ENCODE results near the gene CRACR2A.

Gene CRACR2A

DNA sequence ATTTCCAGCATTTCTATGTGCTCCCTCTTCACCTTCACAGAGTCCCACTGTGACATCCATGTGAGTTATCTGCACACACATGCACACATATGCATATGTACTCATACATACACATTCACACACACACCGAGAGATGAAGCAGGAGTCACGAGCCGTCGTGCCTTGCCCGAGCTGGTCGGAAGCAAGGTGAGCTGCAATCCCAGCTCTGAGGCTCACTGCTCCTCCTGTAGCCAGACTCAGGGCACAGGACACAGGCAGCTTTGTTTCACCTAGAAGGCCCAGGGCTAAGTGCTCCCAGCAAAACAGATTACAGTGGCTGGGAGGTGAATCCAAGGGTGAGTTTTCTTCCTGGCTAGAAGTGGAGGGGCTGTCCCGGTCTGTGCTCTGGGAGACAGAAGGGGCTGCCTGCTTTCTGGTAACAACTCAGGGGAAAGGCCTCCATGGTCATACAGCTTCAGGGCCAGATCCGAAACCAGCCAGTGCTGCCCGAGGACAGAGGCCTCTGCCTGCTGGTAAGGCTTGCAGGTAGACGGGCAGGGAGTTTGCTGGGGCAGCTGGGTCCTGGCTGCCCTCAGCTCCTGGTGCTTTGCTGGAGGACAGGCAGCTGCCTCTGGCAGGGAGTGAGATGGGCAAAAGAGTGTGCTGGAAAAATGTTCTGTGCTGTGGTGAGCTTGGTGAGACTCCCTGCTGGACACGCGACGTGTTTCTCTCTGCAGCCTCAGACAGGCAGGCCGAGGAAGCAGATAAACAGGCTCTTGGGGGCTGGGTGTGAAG is 123.7 kb downstream of the CRACR2A start:
- Histone ChIP-seq H3K79me2 (ENCODE audit: low read length) (no peaks in the 10 kb centered on the region), H3F3A (ENCODE audit: insufficient read depth, low read length) (no peaks in the 10 kb centered on the region), H3K4me2 (ENCODE audit: low read depth, low read length) (no peak overlapping the region), H3K4me1 (ENCODE audit: low read length) (no peaks in the 10 kb centered on the region), H3K27ac (ENCODE audit: low read length) (no peak overlapping the region), H3K36me3 (replicated peaks; ENCODE audit: insufficient read depth, low read length) (no peaks in the 10 kb centered on the region), H3K4me3 (ENCODE audit: low read length) (no peak overlapping the region), H3K9me3 (replicated peaks; ENCODE audit: insufficient read depth, low read length) (no peaks in the 10 kb centered on the region), H3K9me2 (replicated peaks; ENCODE audit: insufficient read depth, low read length) (no peaks in the 10 kb centered on the region), H3K27me3 (replicated peaks; ENCODE audit: insufficient read depth, low read length) (no peaks in the 10 kb centered on the region), H3K9ac (ENCODE audit: low read length) (no peak overlapping the region), H2AFZ (ENCODE audit: low read length) (no peak overlapping the region), H4K20me1 (ENCODE audit: insufficient read depth, low read length) (no peaks in the 10 kb centered on the region)
- no peak for DNase-seq
- TF ChIP-seq, protein P1, sequence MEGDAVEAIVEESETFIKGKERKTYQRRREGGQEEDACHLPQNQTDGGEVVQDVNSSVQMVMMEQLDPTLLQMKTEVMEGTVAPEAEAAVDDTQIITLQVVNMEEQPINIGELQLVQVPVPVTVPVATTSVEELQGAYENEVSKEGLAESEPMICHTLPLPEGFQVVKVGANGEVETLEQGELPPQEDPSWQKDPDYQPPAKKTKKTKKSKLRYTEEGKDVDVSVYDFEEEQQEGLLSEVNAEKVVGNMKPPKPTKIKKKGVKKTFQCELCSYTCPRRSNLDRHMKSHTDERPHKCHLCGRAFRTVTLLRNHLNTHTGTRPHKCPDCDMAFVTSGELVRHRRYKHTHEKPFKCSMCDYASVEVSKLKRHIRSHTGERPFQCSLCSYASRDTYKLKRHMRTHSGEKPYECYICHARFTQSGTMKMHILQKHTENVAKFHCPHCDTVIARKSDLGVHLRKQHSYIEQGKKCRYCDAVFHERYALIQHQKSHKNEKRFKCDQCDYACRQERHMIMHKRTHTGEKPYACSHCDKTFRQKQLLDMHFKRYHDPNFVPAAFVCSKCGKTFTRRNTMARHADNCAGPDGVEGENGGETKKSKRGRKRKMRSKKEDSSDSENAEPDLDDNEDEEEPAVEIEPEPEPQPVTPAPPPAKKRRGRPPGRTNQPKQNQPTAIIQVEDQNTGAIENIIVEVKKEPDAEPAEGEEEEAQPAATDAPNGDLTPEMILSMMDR (IDR thresholded peaks at IDR 0.05; ENCODE audit: low read length), result no peak
- TF ChIP-seq EZH2 (optimal IDR thresholded peaks at IDR 0.05; ENCODE audit: low read depth, low read length) (no peak), EZH2phosphoT487 (IDR thresholded peaks at IDR 0.05; ENCODE audit: low read length) (no peak)

DNA sequence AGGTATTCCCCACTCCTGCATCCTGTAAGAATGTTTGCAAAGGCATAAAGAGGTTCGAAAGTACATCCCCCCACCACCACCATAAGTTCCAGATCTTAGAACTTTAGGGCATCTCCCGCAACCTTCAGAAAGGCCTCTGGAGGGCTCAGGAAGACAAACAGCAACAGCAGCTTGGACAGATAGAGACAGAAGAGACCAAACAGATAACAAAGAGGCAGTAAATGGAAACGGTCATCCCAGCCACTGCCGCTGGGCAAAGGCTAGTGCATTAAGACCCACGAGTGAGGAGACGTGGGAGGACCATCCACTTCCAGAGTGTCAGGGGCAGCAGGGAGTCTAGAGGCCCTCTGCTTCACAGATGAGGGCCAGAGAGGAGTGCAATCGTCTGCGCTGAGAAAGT is 124.3 kb downstream of the CRACR2A start:
- Histone ChIP-seq H3K27ac (ENCODE audit: low read length) (no peak overlapping the region), H3K9ac (ENCODE audit: low read length) (no peak overlapping the region), H3F3A (ENCODE audit: insufficient read depth, low read length) (no peaks in the 10 kb centered on the region), H3K9me2 (replicated peaks; ENCODE audit: insufficient read depth, low read length) (no peaks in the 10 kb centered on the region), H2AFZ (ENCODE audit: low read length) (no peak overlapping the region), H3K4me3 (ENCODE audit: low read length) (no peak overlapping the region), H3K9me3 (replicated peaks; ENCODE audit: insufficient read depth, low read length) (no peaks in the 10 kb centered on the region), H3K4me2 (ENCODE audit: low read depth, low read length) (no peak overlapping the region), H3K4me1 (ENCODE audit: low read length) (no peaks in the 10 kb centered on the region), H3K27me3 (replicated peaks; ENCODE audit: insufficient read depth, low read length) (no peaks in the 10 kb centered on the region), H3K79me2 (ENCODE audit: low read length) (no peaks in the 10 kb centered on the region), H4K20me1 (ENCODE audit: insufficient read depth, low read length) (no peaks in the 10 kb centered on the region), H3K36me3 (replicated peaks; ENCODE audit: insufficient read depth, low read length) (no peaks in the 10 kb centered on the region)
- no peak for DNase-seq
- TF ChIP-seq EZH2 (optimal IDR thresholded peaks at IDR 0.05; ENCODE audit: low read depth, low read length), result no peak
- TF ChIP-seq EZH2phosphoT487 (IDR thresholded peaks at IDR 0.05; ENCODE audit: low read length), result no peak
- TF ChIP-seq, protein P1 (IDR thresholded peaks at IDR 0.05; ENCODE audit: low read length), result no peak

DNA sequence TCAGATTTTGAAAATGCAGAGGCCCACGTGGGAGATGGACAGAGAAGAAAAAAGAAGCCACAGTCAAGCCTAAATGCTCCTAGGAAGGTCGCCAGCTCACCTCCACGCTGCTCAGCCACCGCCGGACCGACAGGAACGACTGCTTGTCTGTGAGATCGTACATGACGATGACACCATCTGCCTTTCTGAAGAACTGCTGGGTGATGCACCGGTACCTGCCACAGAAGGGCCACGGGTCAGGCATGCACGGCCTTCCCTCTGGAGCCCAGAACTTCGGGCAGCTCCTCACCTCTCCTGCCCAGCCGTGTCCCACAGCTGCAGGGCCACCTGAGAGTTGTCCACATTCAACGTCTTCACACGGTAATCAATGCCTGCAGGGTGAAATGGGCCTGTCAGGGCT is 125.6 kb downstream of the CRACR2A start:
- H3K27ac ChIP-seq (ENCODE audit: low read length), result no peak overlapping the region
- no peak overlapping the region for H3K4me3 ChIP-seq (ENCODE audit: low read length)
- H3K27me3 ChIP-seq (replicated peaks; ENCODE audit: insufficient read depth, low read length), result no peaks in the 10 kb centered on the region
- H3K9me2 ChIP-seq (replicated peaks; ENCODE audit: insufficient read depth, low read length), result no peaks in the 10 kb centered on the region
- H3K4me2 ChIP-seq (ENCODE audit: low read depth, low read length), result no peak overlapping the region
- no peaks in the 10 kb centered on the region for H3K4me1 ChIP-seq (ENCODE audit: low read length)
- no peak overlapping the region for H3K9ac ChIP-seq (ENCODE audit: low read length)
- no peaks in the 10 kb centered on the region for H3K79me2 ChIP-seq (ENCODE audit: low read length)
- H3K36me3 ChIP-seq (replicated peaks; ENCODE audit: insufficient read depth, low read length), result no peaks in the 10 kb centered on the region
- no peaks in the 10 kb centered on the region for H3K9me3 ChIP-seq (replicated peaks; ENCODE audit: insufficient read depth, low read length)
- DNase-seq, result no peak
- no peaks in the 10 kb centered on the region for H4K20me1 ChIP-seq (ENCODE audit: insufficient read depth, low read length)
- TF ChIP-seq EZH2 (optimal IDR thresholded peaks at IDR 0.05; ENCODE audit: low read depth, low read length), result no peak
- no peak for TF ChIP-seq EZH2phosphoT487 (IDR thresholded peaks at IDR 0.05; ENCODE audit: low read length)
- TF ChIP-seq, protein P1 (IDR thresholded peaks at IDR 0.05; ENCODE audit: low read length), result no peak
- H2AFZ ChIP-seq (ENCODE audit: low read length), result no peak overlapping the region
- no peaks in the 10 kb centered on the region for H3F3A ChIP-seq (ENCODE audit: insufficient read depth, low read length)

Measured in MM.1S (cell line).